IMR-90 (cell line): Measurements from ENCODE around the gene KCNN3. TPM values are rescaled to one million over a fixed set of nuclear protein-coding genes. Genes with fewer than 3 reads are reported as not detected.

Experiments used
- ATAC-seq: fragments of 200-7000 bp; cut with Tn5 transposase; 2 replicates; pipeline ENCODE4 v1.9.1; 2020; ENCODE audit warnings: low read depth, mild to moderate bottlenecking, moderate library complexity
- BruUV-seq: library from RNA; stranded (reverse); fragments of 400-500 nt; replicated peaks from 2 replicates; lab custom pipeline; 2021; lab: Mats Ljungman, UMichigan
- CTCF ChIA-PET: fragments of 300-600 bp; formaldehyde crosslinking; extraction: SDS; loops from one replicate; lab custom pipeline; 2021; ENCODE audit warnings: antibody characterized with exemption; lab: Yijun Ruan, JAX
- POLR2A ChIA-PET: fragments of 300-600 bp; sonication (Branson Sonifier 250); formaldehyde crosslinking; loops from one replicate; lab custom pipeline; 2022; ENCODE audit warnings: antibody characterized with exemption; ENCODE audit not compliant: unreplicated experiment; lab: Charles Lee
- DNase-seq: peaks from one replicate; pipeline ENCODE4 v3.0.0; 2013
- H2AFZ ChIP-seq: replicated peaks from 2 replicates; pipeline ENCODE3; 2013; ENCODE audit warnings: low read length, mild to moderate bottlenecking; ENCODE audit not compliant: poor library complexity
- H2AK5ac ChIP-seq: 2 replicates; pipeline ENCODE4 v1.6.1; 2013; ENCODE audit warnings: low read depth, low read length, inconsistent platforms
- H2AK9ac ChIP-seq: replicated peaks from 2 replicates; pipeline ENCODE3; 2013; ENCODE audit warnings: mild to moderate bottlenecking, low read depth, low read length, moderate library complexity; ENCODE audit not compliant: poor library complexity
- H2BK120ac ChIP-seq: 2 replicates; pipeline ENCODE4 v1.6.1; 2013; ENCODE audit warnings: low read depth, low read length, inconsistent platforms
- H2BK15ac ChIP-seq: 3 replicates; pipeline ENCODE4 v1.6.1; 2013; ENCODE audit warnings: low read depth, low read length, inconsistent platforms
- H2BK20ac ChIP-seq: 2 replicates; pipeline ENCODE4 v1.6.1; 2013; ENCODE audit warnings: low read depth, mild to moderate bottlenecking, inconsistent platforms, low read length, moderate library complexity
- H2BK5ac ChIP-seq: 2 replicates; pipeline ENCODE4 v1.6.1; 2013; ENCODE audit warnings: mild to moderate bottlenecking, low read depth, low read length, inconsistent platforms; ENCODE audit not compliant: poor library complexity, severe bottlenecking
- H3K14ac ChIP-seq: replicated peaks from 2 replicates; pipeline ENCODE4 v1.6.1; 2013; ENCODE audit warnings: low read depth, low read length, inconsistent platforms
- H3K18ac ChIP-seq: 2 replicates; pipeline ENCODE4 v1.6.1; 2013; ENCODE audit warnings: low read depth, low read length, control low read depth
- H3K23ac ChIP-seq: 2 replicates; pipeline ENCODE4 v1.6.1; 2013; ENCODE audit warnings: low read depth, low read length, inconsistent platforms
- H3K27ac ChIP-seq: 2 replicates; pipeline ENCODE4 v1.5.1; 2013; ENCODE audit warnings: mild to moderate bottlenecking, control low read depth, low read length; ENCODE audit not compliant: insufficient read depth
- H3K27me3 ChIP-seq: 2 replicates; pipeline ENCODE4 v1.6.1; 2013; ENCODE audit warnings: low read length; ENCODE audit not compliant: control insufficient read depth, insufficient read depth
- H3K36me3 ChIP-seq: 2 replicates; pipeline ENCODE4 v1.6.1; 2013; ENCODE audit warnings: low read length, mixed read lengths; ENCODE audit not compliant: control insufficient read depth, insufficient read depth
- H3K4ac ChIP-seq: 2 replicates; pipeline ENCODE4 v1.6.1; 2013; ENCODE audit warnings: low read depth, low read length, inconsistent platforms
- H3K4me1 ChIP-seq: 2 replicates; pipeline ENCODE4 v1.6.1; 2013; ENCODE audit warnings: low read length, mixed read lengths; ENCODE audit not compliant: control insufficient read depth, insufficient read depth
- H3K4me2 ChIP-seq: 2 replicates; pipeline ENCODE4 v1.6.1; 2013; ENCODE audit warnings: low read depth, mild to moderate bottlenecking, control low read depth, low read length, moderate library complexity
- H3K4me3 ChIP-seq: 2 replicates; pipeline ENCODE4 v1.5.1; 2013; ENCODE audit warnings: low read depth, mild to moderate bottlenecking, control low read depth, low read length, moderate library complexity; ENCODE audit not compliant: insufficient read depth
- H3K56ac ChIP-seq: 2 replicates; pipeline ENCODE4 v1.6.1; 2013; ENCODE audit warnings: low read length, inconsistent platforms; ENCODE audit not compliant: insufficient read depth; ENCODE audit errors: extremely low read depth
- H3K79me1 ChIP-seq, 2 experiments: 2 replicates each; pipeline ENCODE4 v1.6.1; 2013; ENCODE audit warnings: low read length in 2 of 2, inconsistent platforms in 1 of 2, low read depth in 1 of 2
- H3K9ac ChIP-seq: 2 replicates; pipeline ENCODE4 v1.6.1; 2013; ENCODE audit warnings: low read depth, low read length, control low read depth
- H3K9me1 ChIP-seq: 2 replicates; pipeline ENCODE4 v1.6.1; 2013; ENCODE audit warnings: low read length, inconsistent platforms; ENCODE audit not compliant: insufficient read depth
- H3K9me3 ChIP-seq: 2 replicates; pipeline ENCODE4 v1.6.1; 2013; ENCODE audit warnings: low read length; ENCODE audit not compliant: control insufficient read depth, insufficient read depth
- H4K20me1 ChIP-seq: 2 replicates; pipeline ENCODE4 v1.6.1; 2013; ENCODE audit warnings: low read length, inconsistent platforms; ENCODE audit not compliant: insufficient read depth
- H4K5ac ChIP-seq: 2 replicates; pipeline ENCODE4 v1.6.1; 2013; ENCODE audit warnings: mild to moderate bottlenecking, low read depth, low read length, control low read depth
- H4K8ac ChIP-seq, 2 experiments: 2 replicates each; pipeline ENCODE4 v1.6.1; 2013; ENCODE audit warnings: low read depth in 2 of 2, low read length in 2 of 2, control low read depth in 1 of 2, inconsistent platforms in 1 of 2
- H4K91ac ChIP-seq: 2 replicates; pipeline ENCODE4 v1.6.1; 2013; ENCODE audit warnings: low read depth, low read length, inconsistent platforms; ENCODE audit not compliant: insufficient read depth
- CEBPB ChIP-seq: IDR thresholded peaks from 2 replicates; pipeline ENCODE4 v1.6.1; 2012; ENCODE audit warnings: low read depth, low read length, improper control_type of control experiment
- ELK1 ChIP-seq: fragments of 150-350 bp; IDR thresholded peaks from 2 replicates; pipeline ENCODE4 v1.6.1; 2016; ENCODE audit warnings: low read depth, mild to moderate bottlenecking, low read length, moderate library complexity, borderline replicate concordance
- MAZ ChIP-seq: IDR thresholded peaks from 2 replicates; pipeline ENCODE4 v1.6.1; 2012; ENCODE audit warnings: low read depth, mild to moderate bottlenecking, low read length, improper control_type of control experiment, moderate library complexity, borderline replicate concordance
- MXI1 ChIP-seq: IDR thresholded peaks from 2 replicates; pipeline ENCODE4 v1.6.1; 2012; ENCODE audit warnings: low read depth, mild to moderate bottlenecking, low read length, moderate library complexity, borderline replicate concordance
- SMC3 ChIP-seq: fragments of 150-350 bp; IDR thresholded peaks from 2 replicates; pipeline ENCODE4 v1.6.1; 2016; ENCODE audit warnings: low read depth, mild to moderate bottlenecking, antibody characterized with exemption, low read length, moderate library complexity
- WGBS, 2 experiments: methylation state at CpG; one replicate each; pipeline versions ENCODE4 v1.1.5 to v1.1.7; 2013; ENCODE audit warnings: missing lambda C conversion rate in 2 of 2; ENCODE audit not compliant: insufficient read length in 1 of 2; ENCODE audit errors: extremely low coverage in 2 of 2; 5-methylcytosine and 5-hydroxymethylcytosine counted together
- dilution Hi-C: fragments of 300-500 bp; cut with HindIII; formaldehyde crosslinking; loops from one replicate; pipeline ENCODE4 v1.14.3; 2018; ENCODE audit warnings: low sequenced_read_pairs; ENCODE audit not compliant: unreplicated experiment
- in situ Hi-C: fragments of 300-500 bp; cut with MboI; formaldehyde crosslinking; loops from 3 replicates; pipeline ENCODE4 v1.14.3; 2019; ENCODE audit warnings: low sequenced_read_pairs, inconsistent platforms, mixed read lengths
- intact Hi-C: fragments of 100-400 bp; cut with micrococcal nuclease; formaldehyde crosslinking; loops from 2 replicates; pipeline ENCODE4 v1.10.0; 2022
- polyA plus RNA-seq, 3 experiments: library from polyadenylated mRNA; depleted of rRNA; stranded (reverse); fragments of >200 nt; gene quantifications; 2 replicates each; pipeline ENCODE4 v1.2.3, GENCODE V29; 2012; ENCODE audit warnings: low replicate concordance in 1 of 3
- total RNA-seq: library from RNA; depleted of rRNA; stranded (reverse); fragments of >200 nt; gene quantifications from 2 replicates; pipeline ENCODE4 v1.2.3, GENCODE V29; 2012

Gene KCNN3
- total and polyA plus RNA-seq, 2 of the 4 experiments (the other 2 are of a cell fraction) = 0.02 TPM; not detected in 1

- Histone ChIP-seq H3K9me3 (no peaks in the 10 kb centered on the region; the same call in 1 of the 2 replicates), H4K20me1 (no peaks in the 10 kb centered on the region), H3K18ac (no peak overlapping the region), H2BK20ac (no peak overlapping the region), H3K56ac (no peak overlapping the region), H3K9ac (no peak overlapping the region), H4K8ac (no peak overlapping the region), H2AFZ (no peak overlapping the region), H3K27me3 (peaks cover 51% of the 10 kb centered on the region), H3K4me3 (no peak overlapping the region), H3K23ac (no peak overlapping the region), H3K36me3 (no peaks in the 10 kb centered on the region), H2AK9ac (no peak overlapping the region), H3K4me1 (no peaks in the 10 kb centered on the region), H2AK5ac (no peak overlapping the region), H3K79me1 (no peaks in the 10 kb centered on the region), H4K5ac (no peak overlapping the region), H2BK120ac (no peak overlapping the region), H3K14ac (no peak overlapping the region), H3K4ac (no peak overlapping the region), H4K91ac (no peak overlapping the region), H3K9me1 (no peaks in the 10 kb centered on the region), H3K27ac (no peak overlapping the region), H2BK15ac (no peak overlapping the region), H2BK5ac (no peak overlapping the region), H3K4me2 (no peak overlapping the region)
- TF ChIP-seq SMC3 (no peak), MXI1 (no peak), CEBPB (no peak), ELK1 (no peak), MAZ (no peak)
- no CpG with 5 or more reads among the region's 1 CpG for WGBS, 2 experiments
- intact Hi-C loops (no loop called here), in situ Hi-C loops (no loop called here), dilution Hi-C loops (no loop called here)
- ATAC-seq = no peak
- POLR2A ChIA-PET = no interaction called here
- CTCF ChIA-PET = no interaction called here
- DNase-seq = no peak
- BruUV-seq = no TSS peak
Observed at GRCh38 chr1:154706851-154707250, 163.2 kb downstream of the KCNN3 start.
